ENCODE results near the gene HELB.

The HELB gene

DNA sequence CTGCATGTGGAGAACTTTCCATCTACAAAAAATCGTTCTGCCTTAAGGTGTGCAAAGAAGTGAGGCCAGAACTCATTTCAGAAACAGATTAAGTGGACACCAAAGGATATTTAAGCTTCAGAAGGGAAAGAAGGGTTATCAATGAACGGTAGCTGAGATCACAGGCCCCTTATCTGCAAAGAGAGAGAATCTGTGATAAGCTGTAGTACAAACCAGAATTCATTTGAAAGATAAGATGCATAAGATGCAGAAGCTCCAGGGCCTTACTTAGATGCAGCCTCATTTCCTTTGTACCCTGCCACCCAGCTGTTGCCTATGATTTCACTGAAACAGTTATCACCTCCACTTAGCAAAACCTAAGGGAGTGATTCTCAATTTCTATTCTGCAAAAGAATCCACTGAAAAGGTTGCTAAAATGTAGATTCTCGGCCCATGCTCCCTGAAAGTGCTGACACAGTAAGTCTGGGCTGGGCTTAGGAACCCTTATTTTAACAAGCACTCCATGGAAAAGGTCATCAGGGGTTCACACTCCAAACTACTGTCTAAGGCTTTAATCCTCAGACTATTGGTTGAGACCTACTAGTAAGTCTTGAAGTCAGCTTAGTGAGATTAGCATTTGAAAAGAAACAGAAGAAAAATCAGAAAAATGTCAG, 64.8 kb downstream of the HELB start:
- no peak for DNase-seq

DNA sequence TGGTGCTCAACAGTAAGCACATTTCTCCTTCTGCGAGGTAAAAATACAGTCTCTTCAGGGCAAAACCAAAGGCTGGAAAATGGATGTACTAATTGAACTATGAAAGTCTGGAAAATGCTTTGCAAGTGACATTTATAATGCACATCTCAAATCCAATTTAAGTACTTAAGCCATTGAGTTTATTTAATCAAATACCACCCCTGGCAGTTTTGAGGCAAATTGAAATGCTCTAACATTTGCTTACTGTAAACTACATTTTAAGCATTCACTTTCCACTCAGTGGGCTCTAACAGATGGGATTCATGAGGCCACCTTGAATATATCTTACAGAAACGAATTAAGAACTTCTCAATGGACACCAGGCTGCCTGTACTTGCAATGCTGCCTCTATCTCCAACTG, 69.7 kb downstream of the HELB start:
- DNase-seq = no peak

DNA sequence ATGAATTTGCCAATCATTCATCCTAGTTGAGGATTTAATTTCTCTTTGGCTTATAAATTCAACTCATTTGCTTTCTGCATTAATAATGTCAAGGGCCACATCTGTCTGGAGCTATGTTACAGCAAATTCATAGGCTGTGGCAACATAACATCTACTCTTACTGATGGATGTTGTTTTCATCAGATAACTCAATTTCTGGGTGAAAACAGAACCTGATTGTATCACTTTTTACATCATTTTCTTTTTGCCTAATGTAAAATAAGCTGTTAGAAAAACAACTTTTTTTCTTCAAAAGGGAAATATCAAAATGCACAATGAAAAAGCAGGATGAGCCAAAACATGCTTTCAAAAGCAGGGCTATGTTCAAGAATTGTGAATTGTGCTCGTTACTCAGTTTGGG, 73.3 kb downstream of the HELB start:
- DNase-seq = no peak

DNA sequence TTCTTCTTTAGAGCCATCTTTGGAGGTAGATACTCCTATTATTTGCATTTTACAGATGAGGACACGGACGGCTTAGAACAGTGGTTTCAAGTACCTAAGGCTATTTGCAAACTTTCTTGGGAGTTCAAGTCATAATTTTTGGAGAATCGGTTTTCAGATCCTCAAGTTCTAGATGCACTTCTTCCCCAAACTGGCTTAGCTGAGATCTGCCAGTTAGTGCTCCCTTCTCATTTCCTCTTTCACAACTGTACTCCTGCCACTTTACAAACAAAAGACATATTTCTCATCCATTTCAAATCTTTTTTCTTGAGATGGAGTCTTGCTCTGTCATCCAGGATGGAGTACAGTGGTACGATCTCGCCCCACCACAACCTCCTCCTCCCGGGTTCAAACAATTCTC, 77.3 kb downstream of the HELB start:
- no peak for DNase-seq

GRCh38 chr12:66380769-66381535, 78.7 kb downstream of the HELB start:
- DNase-seq = no peak

- DNase-seq = no peak
Observed at GRCh38 chr12:66387117-66387516, 84.8 kb downstream of the HELB start.

Data from NCI-H1048 (cell line).